ENCODE results near the gene ZMIZ1.

The ZMIZ1 gene

DNA sequence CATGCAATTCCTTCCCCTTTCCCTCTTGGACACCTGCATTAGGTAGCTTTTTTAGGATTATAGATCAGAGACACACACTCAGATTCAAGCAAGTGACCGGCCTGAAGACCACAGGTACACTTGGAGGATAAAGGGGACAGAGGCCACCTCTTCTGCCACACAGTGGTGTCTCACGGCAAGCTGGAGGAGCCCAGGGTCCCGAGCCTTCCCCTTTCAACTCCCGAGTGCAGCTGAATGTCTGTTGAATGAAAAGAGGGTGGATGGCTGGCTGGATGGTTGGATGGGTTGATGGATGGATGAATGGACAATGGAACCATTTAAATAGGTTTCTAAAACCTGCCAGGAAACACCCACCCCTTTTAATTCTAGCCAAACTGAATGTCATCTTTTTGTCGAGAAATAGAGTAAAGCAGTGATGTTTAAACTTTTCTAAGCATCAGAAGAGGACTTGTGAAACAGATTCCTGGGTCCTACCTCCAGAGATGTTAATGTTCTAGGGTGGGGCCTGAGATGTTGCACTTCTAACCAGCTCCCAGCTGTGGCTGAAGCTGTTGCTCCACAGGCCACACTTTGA lies 49.2 kb upstream of the ZMIZ1 start (continued):
- TF ChIP-seq ZNF350 (tag by site-specific recombination; IDR thresholded peaks at IDR 0.05) (no peak), ZNF16 (tag by site-specific recombination; IDR thresholded peaks at IDR 0.05; ENCODE audit: low read depth) (no peak), ZNF112 (tag by site-specific recombination; IDR thresholded peaks at IDR 0.05) (no peak), ZNF133 (tag by site-specific recombination; IDR thresholded peaks at IDR 0.05) (no peak), ZNF670 (tag by site-specific recombination; IDR thresholded peaks at IDR 0.05; ENCODE audit: low read depth) (no peak)
- TF ChIP-seq, protein P1, sequence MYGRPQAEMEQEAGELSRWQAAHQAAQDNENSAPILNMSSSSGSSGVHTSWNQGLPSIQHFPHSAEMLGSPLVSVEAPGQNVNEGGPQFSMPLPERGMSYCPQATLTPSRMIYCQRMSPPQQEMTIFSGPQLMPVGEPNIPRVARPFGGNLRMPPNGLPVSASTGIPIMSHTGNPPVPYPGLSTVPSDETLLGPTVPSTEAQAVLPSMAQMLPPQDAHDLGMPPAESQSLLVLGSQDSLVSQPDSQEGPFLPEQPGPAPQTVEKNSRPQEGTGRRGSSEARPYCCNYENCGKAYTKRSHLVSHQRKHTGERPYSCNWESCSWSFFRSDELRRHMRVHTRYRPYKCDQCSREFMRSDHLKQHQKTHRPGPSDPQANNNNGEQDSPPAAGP (tag by site-specific recombination; IDR thresholded peaks at IDR 0.05), result no peak
- TF ChIP-seq, protein P2, sequence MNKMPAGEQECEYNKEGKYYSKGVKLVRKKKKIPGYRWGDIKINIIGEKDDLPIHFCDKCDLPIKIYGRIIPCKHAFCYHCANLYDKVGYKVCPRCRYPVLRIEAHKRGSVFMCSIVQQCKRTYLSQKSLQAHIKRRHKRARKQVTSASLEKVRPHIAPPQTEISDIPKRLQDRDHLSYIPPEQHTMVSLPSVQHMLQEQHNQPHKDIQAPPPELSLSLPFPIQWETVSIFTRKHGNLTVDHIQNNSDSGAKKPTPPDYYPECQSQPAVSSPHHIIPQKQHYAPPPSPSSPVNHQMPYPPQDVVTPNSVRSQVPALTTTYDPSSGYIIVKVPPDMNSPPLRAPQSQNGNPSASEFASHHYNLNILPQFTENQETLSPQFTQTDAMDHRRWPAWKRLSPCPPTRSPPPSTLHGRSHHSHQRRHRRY (tag by site-specific recombination; IDR thresholded peaks at IDR 0.05), result no peak

DNA sequence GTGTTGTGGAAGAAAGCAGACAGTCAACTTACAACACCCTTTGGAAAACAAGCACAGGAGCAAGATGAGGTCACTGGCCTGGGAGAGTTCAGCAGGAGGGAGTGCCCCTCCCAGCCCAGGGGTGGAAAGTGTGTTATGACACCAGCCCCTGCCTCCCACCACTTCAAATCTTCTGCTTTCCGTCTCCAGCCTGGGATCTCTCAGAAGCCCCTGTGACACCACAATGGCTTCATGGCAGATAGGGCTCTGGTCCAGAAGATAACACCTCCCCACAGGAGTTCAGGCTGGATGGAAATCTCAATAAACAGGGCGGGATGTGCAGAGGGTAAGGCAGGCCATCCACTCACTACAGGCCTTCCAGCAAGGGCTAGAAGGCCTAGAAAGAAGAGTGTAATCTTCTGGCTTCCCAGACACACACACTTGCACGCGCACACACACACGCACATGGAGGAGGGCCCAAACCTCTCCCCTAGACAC lies 48.7 kb upstream of the ZMIZ1 start:
- TF ChIP-seq ZIC2 (tag by site-specific recombination; IDR thresholded peaks at IDR 0.05) (peak; percentile 52; the same call in 1 of the 2 replicates), ZNF600 (tag by site-specific recombination; IDR thresholded peaks at IDR 0.05) (0 out of 2 replicates have a peak, but pooled peaks have one; percentile 11), ZNF621 (tag by site-specific recombination; IDR thresholded peaks at IDR 0.05) (no peak)
- CTCF ChIA-PET, result no interaction called here

DNA sequence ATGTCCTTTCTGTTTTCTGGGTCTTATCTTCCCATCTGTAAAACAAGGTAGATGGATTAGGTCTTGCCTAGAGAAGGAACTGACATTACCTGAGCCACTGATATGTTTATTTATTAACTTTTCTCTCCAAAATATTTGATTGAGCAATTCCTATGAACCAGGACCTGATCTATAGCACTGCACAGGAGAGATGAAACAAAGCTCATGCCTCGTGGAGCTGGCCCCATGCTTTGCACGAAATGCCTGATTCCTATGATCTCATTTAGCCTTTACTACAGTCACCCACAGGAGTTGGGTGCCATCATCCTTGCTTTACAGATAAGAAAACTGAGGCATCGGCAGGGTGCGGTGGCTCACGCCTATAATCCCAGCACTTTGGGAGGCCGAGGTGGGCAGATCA lies 48.2 kb upstream of the ZMIZ1 start:
- POLR2A ChIA-PET, result no interaction called here
- CTCF ChIA-PET, result no interaction called here
- no peaks in the 10 kb centered on the region for H3K9me3 ChIP-seq (ENCODE audit: control insufficient read depth, insufficient read depth, low read depth, low read length)
- H3K36me3 ChIP-seq (ENCODE audit: control insufficient read depth in 2 of 2, insufficient read depth in 1 of 2, low read length in 2 of 2), result no peaks in the 10 kb centered on the region
- no peak overlapping the region for H3K4me3 ChIP-seq (ENCODE audit: low read depth, low read length)
- no peak overlapping the region for H3K27ac ChIP-seq (ENCODE audit: extremely low read depth, low read depth, low read length)
- H3K4me1 ChIP-seq (ENCODE audit: control insufficient read depth, insufficient read depth, low read length), result no peaks in the 10 kb centered on the region
- no peak for TF ChIP-seq ZNF621 (tag by site-specific recombination; IDR thresholded peaks at IDR 0.05)
- TF ChIP-seq HOXD13 (CRISPR knock-in tag; IDR thresholded peaks at IDR 0.05; ENCODE audit: borderline replicate concordance), result no peak
- no peak for TF ChIP-seq ZNF660 (tag by site-specific recombination; IDR thresholded peaks at IDR 0.05)
- TF ChIP-seq GFI1B (tag by site-specific recombination; IDR thresholded peaks at IDR 0.05), result no peak
- no peak for TF ChIP-seq ZXDB (tag by site-specific recombination; IDR thresholded peaks at IDR 0.05)
- TF ChIP-seq ZNF221 (tag by site-specific recombination; IDR thresholded peaks at IDR 0.05; ENCODE audit: borderline replicate concordance), result no peak
- no peak for TF ChIP-seq ZNF202 (tag by site-specific recombination; IDR thresholded peaks at IDR 0.05; ENCODE audit: borderline replicate concordance)
- TF ChIP-seq, protein P3, sequence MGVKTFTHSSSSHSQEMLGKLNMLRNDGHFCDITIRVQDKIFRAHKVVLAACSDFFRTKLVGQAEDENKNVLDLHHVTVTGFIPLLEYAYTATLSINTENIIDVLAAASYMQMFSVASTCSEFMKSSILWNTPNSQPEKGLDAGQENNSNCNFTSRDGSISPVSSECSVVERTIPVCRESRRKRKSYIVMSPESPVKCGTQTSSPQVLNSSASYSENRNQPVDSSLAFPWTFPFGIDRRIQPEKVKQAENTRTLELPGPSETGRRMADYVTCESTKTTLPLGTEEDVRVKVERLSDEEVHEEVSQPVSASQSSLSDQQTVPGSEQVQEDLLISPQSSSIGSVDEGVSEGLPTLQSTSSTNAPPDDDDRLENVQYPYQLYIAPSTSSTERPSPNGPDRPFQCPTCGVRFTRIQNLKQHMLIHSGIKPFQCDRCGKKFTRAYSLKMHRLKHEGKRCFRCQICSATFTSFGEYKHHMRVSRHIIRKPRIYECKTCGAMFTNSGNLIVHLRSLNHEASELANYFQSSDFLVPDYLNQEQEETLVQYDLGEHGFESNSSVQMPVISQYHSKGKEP (tag by site-specific recombination; IDR thresholded peaks at IDR 0.05), result no peak
- TF ChIP-seq BCL11A (tag by site-specific recombination; IDR thresholded peaks at IDR 0.05; ENCODE audit: low read depth), result no peak

More for the DNA sequence above, 48.7 kb upstream of the ZMIZ1 start:
- no peaks in the 10 kb centered on the region for H3K4me1 ChIP-seq (ENCODE audit: control insufficient read depth, insufficient read depth, low read length)
- no peaks in the 10 kb centered on the region for H3K9me3 ChIP-seq (ENCODE audit: control insufficient read depth, insufficient read depth, low read depth, low read length)
- no peak overlapping the region for H3K4me3 ChIP-seq (ENCODE audit: low read depth, low read length)
- no peaks in the 10 kb centered on the region for H3K36me3 ChIP-seq (ENCODE audit: control insufficient read depth in 2 of 2, insufficient read depth in 1 of 2, low read length in 2 of 2)
- POLR2A ChIA-PET, result no interaction called here
- H3K27ac ChIP-seq (ENCODE audit: extremely low read depth, low read depth, low read length), result no peak overlapping the region

Data from HEK293 (cell line).